Stimulated activated effector memory CD8-positive, alpha-beta T cell treated with anti-CD3 and anti-CD28 coated beads, Interleukin-12 subunit alpha, Interleukin-12 subunit beta, amount 100 ng/mL, for 72 hours (primary cell): ENCODE data around the gene BCL2.

Source experiments
- ATAC-seq: fragments of 150-1000 bp; cut with Tn5 transposase; 2 replicates; pipeline ENCODE4 v1.10.0; 2021
- DNase-seq, 2 donors: peaks; one replicate each; pipeline ENCODE4 v3.0.0; 2021 to 2022; ENCODE audit warnings: low spot score in 2 of 2
- H3K27ac Mint-ChIP-seq: one replicate; pipeline ENCODE4 v1.8.0; 2022; ENCODE audit warnings: mild to moderate bottlenecking, mixed read lengths
- H3K36me3 Mint-ChIP-seq: one replicate; pipeline ENCODE4 v1.8.0; 2022; ENCODE audit warnings: mild to moderate bottlenecking, mixed read lengths
- H3K4me1 Mint-ChIP-seq: one replicate; pipeline ENCODE4 v1.8.0; 2022; ENCODE audit warnings: mixed read lengths
- H3K4me3 Mint-ChIP-seq: one replicate; pipeline ENCODE4 v1.8.0; 2022; ENCODE audit warnings: mild to moderate bottlenecking, mixed read lengths
- H3K9me3 Mint-ChIP-seq: one replicate; pipeline ENCODE4 v1.8.0; 2022; ENCODE audit warnings: mixed read lengths

The BCL2 gene

GRCh38 chr18:63306819-63307550 lies 12.6 kb downstream of the BCL2 start:
- H3K4me3 Mint-ChIP-seq: peak overlapping the region; percentile 24
- peaks cover 89% of the 10 kb centered on the region for H3K4me1 Mint-ChIP-seq
- peak overlapping the region; percentile 65 for H3K27ac Mint-ChIP-seq
- H3K36me3 Mint-ChIP-seq: no peaks in the 10 kb centered on the region
- no peak for ATAC-seq
- no peak for DNase-seq
- no peaks in the 10 kb centered on the region for H3K9me3 Mint-ChIP-seq

DNA sequence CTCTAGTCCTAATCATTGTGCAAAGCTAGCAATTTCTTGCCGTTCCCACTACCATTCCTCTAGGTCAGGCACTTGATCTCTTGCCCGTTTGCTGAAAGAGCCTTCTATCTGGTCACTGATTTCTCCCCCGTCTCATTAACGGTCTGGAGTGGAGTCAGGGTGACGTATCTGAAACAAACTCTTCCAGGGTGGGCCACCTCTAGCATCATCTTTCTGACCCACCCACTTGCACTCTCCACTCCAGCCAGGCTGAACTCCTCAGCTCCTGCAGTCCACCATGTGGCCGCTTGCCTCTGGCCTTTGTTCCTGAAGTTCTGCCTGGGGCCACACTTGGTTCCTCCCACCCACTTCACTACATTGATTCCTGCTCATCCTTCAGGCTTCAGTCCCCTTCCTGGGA lies 13.3 kb downstream of the BCL2 start:
- H3K27ac Mint-ChIP-seq: peak overlapping the region; percentile 65
- no peaks in the 10 kb centered on the region for H3K36me3 Mint-ChIP-seq
- H3K4me3 Mint-ChIP-seq: peak overlapping the region; percentile 24
- ATAC-seq (no peak), DNase-seq (peak in 1 of 2 donors; percentile 46)
- H3K9me3 Mint-ChIP-seq: no peaks in the 10 kb centered on the region
- peaks cover 89% of the 10 kb centered on the region for H3K4me1 Mint-ChIP-seq

- Mint-ChIP-seq H3K36me3 (no peaks in the 10 kb centered on the region), H3K4me1 (peaks cover 91% of the 10 kb centered on the region), H3K27ac (peak overlapping the region; percentile 44), H3K9me3 (no peaks in the 10 kb centered on the region), H3K4me3 (peak overlapping the region; percentile 75)
- DNase-seq (no peak), ATAC-seq (no peak)
Observed at GRCh38 chr18:63303547-63303946, 16.0 kb downstream of the BCL2 start.

DNA sequence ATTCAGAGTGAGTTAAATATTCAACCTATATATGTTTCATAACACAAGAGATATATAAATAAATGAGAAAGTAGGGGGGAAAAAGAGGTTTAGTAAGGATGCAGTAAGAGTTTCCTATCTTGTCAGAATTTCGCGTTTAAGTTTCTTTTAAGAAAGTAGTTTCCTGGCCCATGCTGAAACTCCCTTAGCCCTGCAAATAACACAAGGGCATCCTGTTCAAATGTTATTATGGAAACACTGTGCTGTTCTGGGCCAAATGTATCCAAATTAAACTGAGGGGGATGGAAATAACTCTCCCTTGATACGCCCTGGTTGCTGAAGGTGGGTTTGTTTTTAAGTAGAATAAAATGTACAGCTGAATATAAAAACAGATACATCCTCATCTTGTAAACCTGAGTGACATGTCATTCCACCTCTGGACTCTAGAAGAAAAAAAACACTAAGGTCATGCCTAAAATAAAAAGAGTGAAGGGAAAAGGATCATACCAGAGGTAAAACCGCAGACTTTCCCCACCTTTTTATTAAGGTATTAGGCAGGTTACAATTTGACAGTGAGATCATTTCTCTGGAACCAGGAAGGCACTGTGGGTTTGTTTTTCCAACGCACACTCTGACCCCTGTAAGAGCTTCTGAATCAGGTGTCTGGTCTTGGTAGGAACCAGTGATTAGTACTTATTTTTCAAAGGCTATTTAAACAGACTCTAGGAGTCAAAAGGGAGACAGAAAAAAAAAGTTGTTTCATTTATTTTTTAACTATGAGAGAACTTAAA lies 16.7 kb downstream of the BCL2 start:
- Mint-ChIP-seq H3K9me3 (no peaks in the 10 kb centered on the region), H3K4me3 (peak overlapping the region; percentile 75), H3K4me1 (peaks cover 91% of the 10 kb centered on the region), H3K36me3 (no peaks in the 10 kb centered on the region), H3K27ac (peak overlapping the region; percentile 93)
- ATAC-seq (no peak), DNase-seq (peak in 1 of 2 donors; percentile 45)

GRCh38 chr18:63302220-63302619 lies 17.3 kb downstream of the BCL2 start:
- H3K4me1 Mint-ChIP-seq: peaks cover 92% of the 10 kb centered on the region
- H3K4me3 Mint-ChIP-seq: peak overlapping the region; percentile 75
- H3K9me3 Mint-ChIP-seq: no peaks in the 10 kb centered on the region
- no peak for ATAC-seq
- peak overlapping the region; percentile 93 for H3K27ac Mint-ChIP-seq
- H3K36me3 Mint-ChIP-seq: no peaks in the 10 kb centered on the region
- peak in 1 of 2 donors; percentile 42 for DNase-seq

DNA sequence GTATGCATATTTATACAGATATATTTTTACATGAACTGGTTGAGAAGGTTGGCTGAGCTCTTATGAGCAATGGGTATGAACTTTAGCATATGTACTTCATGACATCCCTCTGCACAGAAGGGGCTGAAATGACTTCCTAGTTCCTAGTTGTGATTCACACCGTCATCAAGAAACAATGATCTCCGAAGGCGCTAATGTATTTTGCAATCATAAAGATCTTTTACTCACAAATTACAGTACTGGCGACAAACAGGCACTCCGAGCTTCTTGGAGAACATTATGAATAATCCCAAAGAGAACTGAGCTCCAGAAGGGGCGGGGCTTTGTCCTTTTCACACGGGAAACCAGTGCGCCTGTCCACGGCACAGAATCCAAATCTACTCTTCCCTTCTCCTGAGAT lies 18.1 kb downstream of the BCL2 start:
- H3K9me3 Mint-ChIP-seq: no peaks in the 10 kb centered on the region
- ATAC-seq: peak; percentile 86
- peak overlapping the region; percentile 75 for H3K4me3 Mint-ChIP-seq
- no peaks in the 10 kb centered on the region for H3K36me3 Mint-ChIP-seq
- peak overlapping the region; percentile 93 for H3K27ac Mint-ChIP-seq
- DNase-seq: peak in 1 of 2 donors; percentile 70
- H3K4me1 Mint-ChIP-seq: peaks cover 86% of the 10 kb centered on the region

DNA sequence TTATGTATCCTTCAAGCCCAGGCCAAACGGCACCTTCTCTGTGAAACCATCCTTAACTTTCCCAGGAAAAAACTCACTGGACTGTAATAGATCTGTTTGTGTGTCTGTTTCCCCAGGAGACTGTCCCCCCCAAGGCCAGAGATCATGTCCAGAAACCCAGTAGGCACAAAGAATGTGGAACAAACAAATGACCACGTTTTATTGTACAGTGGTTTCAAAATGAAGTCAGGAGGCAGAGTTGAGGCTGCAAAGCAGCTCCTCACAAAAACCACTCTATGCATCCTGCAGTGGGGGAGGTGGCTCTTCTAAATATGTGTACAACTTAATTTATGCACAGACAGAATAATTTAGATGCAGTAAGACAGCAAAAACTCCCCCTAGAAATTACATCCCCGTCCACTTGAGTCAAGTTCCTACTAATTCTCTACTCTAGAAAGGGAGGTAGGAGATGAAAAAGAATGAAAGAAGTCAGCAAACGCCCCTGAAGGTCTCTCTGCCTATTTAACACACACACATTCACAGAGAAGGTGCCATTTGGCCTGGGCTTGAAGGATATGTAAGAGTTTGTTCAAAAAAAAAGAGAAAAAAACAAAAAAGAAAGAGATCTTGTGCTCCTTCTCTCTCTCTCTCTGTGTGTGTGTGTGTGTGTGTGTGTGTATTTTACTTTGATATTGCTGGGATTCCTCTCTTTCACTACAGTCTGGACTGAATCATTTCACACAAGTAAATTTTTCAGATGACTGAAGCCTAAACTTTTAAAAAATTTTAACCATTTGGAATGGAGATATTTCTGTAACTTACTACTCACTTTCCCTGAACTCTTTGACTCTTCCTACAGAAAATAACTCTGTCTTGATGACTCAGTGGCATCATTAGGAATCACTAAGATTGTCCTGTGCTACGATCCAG lies 19.5 kb downstream of the BCL2 start:
- ATAC-seq (peak; percentile 86), DNase-seq (no peak)
- no peaks in the 10 kb centered on the region for H3K9me3 Mint-ChIP-seq
- peaks cover 86% of the 10 kb centered on the region for H3K4me1 Mint-ChIP-seq
- H3K4me3 Mint-ChIP-seq: peak overlapping the region; percentile 75
- no peaks in the 10 kb centered on the region for H3K36me3 Mint-ChIP-seq
- peak overlapping the region; percentile 93 for H3K27ac Mint-ChIP-seq

GRCh38 chr18:63298400-63299365 lies 20.9 kb downstream of the BCL2 start:
- Mint-ChIP-seq H3K4me1 (peaks cover 74% of the 10 kb centered on the region), H3K9me3 (no peaks in the 10 kb centered on the region), H3K36me3 (no peaks in the 10 kb centered on the region), H3K4me3 (peak overlapping the region; percentile 75), H3K27ac (peak overlapping the region; percentile 93)
- no peak for DNase-seq
- ATAC-seq: no peak

GRCh38 chr18:63297687-63298399 lies 21.7 kb downstream of the BCL2 start:
- H3K4me1 Mint-ChIP-seq: peaks cover 67% of the 10 kb centered on the region
- ATAC-seq (no peak), DNase-seq (no peak)
- H3K36me3 Mint-ChIP-seq: no peaks in the 10 kb centered on the region
- no peaks in the 10 kb centered on the region for H3K9me3 Mint-ChIP-seq
- peak overlapping the region; percentile 75 for H3K4me3 Mint-ChIP-seq
- H3K27ac Mint-ChIP-seq: peak overlapping the region; percentile 93

DNA sequence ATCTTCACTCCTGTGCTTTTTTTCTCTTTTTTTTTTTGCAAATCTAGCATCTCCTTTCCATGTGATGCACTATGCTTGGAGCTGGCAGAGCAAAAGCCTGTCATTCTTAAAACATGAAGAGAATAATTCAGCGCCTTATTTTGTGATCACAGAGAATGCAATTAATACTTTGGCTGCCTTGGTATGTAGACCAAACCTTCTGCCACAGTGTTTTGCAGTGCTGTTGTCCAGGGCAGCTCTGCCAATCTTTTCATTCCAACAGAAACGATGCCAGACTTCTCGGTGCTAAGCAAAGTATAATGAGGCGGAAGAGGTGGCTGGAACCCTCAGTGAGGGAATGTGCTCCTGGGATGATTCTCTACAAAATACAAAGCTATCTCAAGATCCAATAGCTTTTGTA lies 25.6 kb downstream of the BCL2 start:
- peak overlapping the region; percentile 82 for H3K27ac Mint-ChIP-seq
- no peak overlapping the region for H3K4me3 Mint-ChIP-seq
- ATAC-seq (no peak), DNase-seq (no peak)
- H3K36me3 Mint-ChIP-seq: no peaks in the 10 kb centered on the region
- no peaks in the 10 kb centered on the region for H3K9me3 Mint-ChIP-seq
- peaks cover 28% of the 10 kb centered on the region for H3K4me1 Mint-ChIP-seq

DNA sequence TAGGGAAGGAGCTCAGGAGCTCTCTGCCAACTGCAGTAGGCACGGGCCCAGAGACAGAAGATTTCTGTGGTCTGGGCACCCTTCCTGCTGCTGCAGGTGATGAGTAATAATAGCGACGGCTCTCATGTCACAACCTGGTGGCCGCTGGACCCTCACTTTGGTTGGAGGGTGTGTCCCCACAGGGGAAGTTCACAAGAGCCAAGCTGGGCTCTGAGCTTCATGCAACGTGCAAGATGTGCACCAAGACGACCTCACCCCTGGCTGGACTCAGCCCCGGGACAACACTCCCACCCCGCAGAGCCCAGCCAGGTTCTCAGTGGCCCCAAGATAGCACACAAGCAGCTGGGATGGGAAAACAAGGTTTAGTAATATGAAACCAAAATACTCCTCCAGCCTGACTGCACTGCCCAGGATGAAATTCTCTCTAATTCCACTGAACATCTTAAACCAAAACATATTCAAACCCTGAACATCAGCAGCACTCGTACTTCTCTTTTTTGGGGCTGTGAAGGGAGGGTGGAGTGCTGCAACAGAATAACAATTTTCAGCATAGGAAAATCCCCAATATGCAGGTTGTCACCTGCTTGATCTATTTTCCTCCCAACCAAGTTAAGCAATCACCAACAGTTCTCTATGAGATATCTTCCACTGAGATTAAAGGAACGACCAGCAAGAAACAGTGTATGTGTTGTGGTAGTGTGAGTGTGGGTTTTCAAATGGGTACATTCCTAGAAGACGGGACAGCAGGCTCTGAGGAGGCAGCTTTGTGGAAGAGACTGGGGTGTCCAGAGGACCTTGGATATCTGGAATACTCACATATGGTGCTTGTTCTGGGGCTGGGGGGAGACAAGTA lies 26.5 kb downstream of the BCL2 start:
- H3K36me3 Mint-ChIP-seq: no peaks in the 10 kb centered on the region
- H3K4me1 Mint-ChIP-seq: peaks cover 19% of the 10 kb centered on the region
- H3K9me3 Mint-ChIP-seq: no peaks in the 10 kb centered on the region
- ATAC-seq (peak; percentile 89), DNase-seq (peak in 1 of 2 donors; percentile 65)
- peak overlapping the region; percentile 82 for H3K27ac Mint-ChIP-seq
- no peak overlapping the region for H3K4me3 Mint-ChIP-seq

- no peak for DNase-seq
- Mint-ChIP-seq H3K27ac (peak overlapping the region; percentile 82), H3K4me1 (peaks cover 10% of the 10 kb centered on the region), H3K4me3 (no peak overlapping the region), H3K9me3 (no peaks in the 10 kb centered on the region), H3K36me3 (no peaks in the 10 kb centered on the region)
- ATAC-seq: peak; percentile 73
Observed at GRCh38 chr18:63291278-63291677, 28.3 kb downstream of the BCL2 start.

DNA sequence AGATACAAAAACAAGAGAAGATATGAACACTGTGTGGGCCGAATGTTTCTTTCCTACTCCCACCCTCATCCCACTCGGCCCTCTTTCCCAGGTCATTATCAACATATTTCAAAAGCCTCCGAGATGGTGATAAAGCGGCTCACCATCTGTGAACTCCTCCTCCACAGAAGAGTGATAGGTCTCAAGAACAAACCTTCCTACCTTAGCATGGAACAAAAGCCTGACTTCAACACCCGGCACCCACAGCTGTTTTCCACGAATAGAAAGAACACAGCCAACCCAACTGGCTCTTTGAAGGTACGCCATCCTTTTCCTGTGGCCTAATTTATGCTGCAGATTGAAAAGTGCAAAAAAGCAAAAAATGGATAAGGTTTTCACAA lies 28.8 kb downstream of the BCL2 start:
- H3K4me3 Mint-ChIP-seq: no peak overlapping the region
- peak overlapping the region; percentile 82 for H3K27ac Mint-ChIP-seq
- no peaks in the 10 kb centered on the region for H3K36me3 Mint-ChIP-seq
- peak; percentile 56 for ATAC-seq
- no peak for DNase-seq
- H3K4me1 Mint-ChIP-seq: peaks cover 7% of the 10 kb centered on the region
- no peaks in the 10 kb centered on the region for H3K9me3 Mint-ChIP-seq
